Endometrium (tissue), 2 donors: ENCODE measurements around the gene BAX.
"Not testable (repeated sequence)": the region's sequence is repeated elsewhere in the genome, so short reads cannot be mapped to it uniquely, and the experiment has no call there.

Experiments
- FAIRE-seq: peaks from 2 replicates; lab custom pipeline; 2012; peaks lifted over from hg19 to GRCh38; lab: Jason Lieb, UNC
- donor health status: control.
- donor health status: control.

BAX gene

DNA sequence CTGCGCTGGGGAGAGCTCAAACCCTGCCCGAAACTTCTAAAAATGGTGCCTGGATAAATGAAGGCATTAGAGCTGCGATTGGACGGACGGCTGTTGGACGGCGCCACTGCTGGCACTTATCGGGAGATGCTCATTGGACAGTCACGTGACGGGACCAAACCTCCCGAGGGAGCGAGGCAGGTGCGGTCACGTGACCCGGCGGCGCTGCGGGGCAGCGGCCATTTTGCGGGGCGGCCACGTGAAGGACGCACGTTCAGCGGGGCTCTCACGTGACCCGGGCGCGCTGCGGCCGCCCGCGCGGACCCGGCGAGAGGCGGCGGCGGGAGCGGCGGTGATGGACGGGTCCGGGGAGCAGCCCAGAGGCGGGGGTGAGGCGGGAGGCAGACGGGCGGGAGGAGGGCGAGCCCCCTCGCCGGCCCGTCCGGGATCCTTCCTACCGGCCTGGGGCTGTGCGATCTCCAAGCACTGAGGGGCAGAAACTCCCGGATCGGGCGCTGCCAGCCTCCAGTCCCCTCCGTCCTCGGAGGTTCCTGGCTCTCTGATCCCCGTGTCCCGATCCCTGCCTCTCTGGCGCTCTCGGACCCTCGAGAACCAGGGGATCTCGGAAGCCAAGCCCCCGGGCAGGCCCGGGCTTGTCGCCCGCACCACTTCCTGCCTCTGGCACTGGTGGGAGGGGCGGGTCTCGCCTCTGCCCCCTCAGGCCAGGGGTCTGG lies at the start of gene BAX:
BAX (plus strand) TSS at position 281 of the 713 bp plus-strand sequence; CDS start at position 335, 54 bp downstream.
- FAIRE-seq = no peak

DNA sequence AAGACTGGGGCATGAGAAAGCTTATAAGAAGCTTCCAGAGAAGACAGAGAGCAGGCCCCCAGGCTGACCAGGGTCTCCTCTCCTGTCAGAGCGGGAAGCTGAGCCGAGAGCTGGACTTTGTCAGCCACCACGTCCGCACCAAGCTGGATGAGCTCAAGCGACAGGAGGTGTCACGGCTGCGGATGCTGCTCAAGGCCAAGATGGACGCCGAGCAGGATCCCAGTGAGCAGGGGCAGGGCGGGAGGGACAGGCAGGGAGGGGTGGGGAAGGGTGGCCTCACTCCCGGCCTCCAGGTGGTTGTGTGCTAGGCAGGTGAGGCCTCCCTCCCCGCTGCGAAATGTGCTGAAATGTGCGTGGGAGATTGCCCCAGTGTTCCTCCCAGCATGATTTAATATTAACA lies 49.0 kb upstream of the BAX start:
- FAIRE-seq = no peak

DNA sequence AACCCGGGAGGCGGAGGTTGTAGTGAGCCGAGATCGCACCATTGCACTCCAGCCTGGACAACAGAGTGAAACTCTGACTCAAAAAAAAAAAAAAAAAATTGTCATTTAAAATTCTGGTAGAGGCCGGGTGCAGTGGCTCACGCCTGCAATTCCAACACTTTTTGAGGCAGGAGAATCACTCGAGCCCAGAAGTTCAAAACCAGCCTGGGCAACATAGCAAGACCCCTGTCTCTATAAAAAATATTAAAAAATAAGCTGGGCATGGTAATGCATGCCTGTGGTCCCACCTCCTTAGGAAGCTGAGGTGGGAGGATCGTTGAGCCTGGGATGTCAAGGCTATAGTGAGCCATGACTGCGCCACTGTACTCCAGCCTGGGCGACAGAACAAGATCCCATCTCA lies 48.4 kb upstream of the BAX start:
- FAIRE-seq = no peak

DNA sequence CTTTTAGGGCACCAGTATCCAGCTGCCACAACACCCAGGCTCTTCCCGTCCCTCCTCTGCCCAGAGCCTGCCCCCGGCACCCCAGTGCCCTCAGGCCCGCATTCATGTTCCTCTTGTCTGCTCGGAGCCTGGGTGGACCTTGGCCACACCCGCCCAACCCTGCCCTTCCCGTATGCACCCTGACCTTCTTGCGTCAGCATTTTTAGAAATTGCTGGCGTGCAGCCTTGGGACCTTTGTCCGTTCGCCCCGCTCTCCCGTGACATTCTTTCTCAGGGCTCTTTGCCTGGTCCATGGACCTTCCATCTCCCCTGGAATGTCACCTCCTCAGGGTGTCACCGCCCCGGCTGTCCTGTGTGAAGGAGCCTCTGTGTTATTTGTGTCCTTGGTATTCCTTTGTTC lies 47.0 kb upstream of the BAX start:
- FAIRE-seq = no peak

DNA sequence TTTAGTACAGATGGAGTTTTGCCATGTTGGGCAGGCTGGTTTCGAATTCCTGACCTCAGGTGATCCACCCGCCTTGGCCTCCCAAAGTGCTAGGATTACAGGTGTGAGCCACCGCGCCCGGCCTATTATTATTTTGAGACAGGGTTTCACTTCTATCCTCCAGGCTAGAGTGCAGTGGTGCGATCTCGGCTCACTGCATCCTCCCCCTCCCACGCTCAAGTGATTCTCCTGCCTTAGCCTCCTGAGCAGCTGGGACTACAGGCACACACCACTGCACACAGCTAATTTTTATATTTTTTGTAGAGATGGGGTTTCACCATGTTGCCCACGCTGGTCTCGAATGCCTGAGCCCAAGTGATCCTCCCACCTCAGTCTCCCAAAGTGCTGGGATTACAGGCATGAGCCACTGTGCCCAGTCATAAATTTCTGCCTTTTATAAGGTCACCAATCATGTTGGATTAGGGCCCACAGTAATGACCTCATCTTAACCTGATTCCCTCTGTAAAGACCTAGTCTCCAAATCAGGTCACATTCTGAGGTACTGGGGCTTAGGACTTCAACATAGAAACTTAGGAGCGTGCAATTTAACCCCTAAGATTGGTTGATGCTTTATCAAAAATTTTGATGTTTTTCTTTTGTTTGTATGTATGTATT lies 45.1 kb upstream of the BAX start:
- FAIRE-seq = not testable (repeated sequence)

DNA sequence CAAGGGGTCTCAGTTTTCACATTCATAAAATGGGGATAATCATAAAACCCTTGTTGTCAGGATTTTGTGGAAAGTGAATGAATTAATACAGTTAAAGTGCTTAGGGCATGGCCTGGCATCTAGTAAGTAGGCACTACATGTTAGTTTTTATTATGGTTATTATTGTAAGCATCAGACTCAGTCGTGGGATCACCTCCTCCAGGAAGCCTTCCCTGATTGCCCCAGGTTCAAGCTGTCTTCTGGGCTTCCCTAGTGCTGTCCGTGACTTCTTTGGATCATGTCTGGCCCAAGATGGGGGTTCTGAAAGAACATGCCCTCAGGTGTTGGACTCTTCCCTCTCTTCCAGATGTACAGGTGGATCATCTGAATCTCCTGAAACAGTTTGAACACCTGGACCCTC lies 43.9 kb upstream of the BAX start:
- no peak for FAIRE-seq

DNA sequence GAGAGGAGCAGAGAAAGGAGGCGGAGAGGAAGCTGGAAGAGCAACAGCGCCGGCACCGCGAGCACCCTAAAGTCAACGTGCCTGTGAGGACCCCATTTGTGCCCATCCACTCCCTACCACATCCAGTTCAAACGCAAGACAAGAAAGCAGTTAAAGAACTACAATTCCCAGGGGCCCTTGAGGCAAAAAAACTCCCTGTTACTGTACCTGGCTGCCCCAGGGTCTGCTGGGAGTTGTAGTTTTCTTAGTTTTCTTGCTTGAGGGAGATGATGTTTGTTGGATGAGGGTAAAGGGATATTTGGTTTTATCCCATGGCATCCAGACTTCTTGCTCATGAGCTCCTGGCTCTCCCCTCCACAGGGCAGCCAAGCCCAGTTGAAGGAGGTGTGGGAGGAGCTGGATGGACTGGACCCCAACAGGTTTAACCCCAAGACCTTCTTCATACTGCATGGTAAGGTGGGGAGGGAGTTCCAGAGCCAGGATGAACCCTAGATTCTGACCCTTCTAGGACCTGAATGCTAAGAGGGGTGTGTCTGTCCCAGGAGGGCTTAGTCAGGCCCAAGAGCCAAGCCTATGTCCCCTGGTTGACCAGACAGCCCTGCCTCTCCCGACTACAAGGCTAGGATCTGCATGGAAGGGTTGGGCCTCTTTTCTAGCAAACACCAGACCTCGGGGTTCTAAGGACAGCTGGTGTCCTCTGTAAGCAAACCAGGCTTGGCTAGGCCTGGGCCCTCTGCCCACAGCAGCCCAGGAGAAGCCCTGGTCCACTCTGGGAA lies 41.4 kb upstream of the BAX start:
- no peak for FAIRE-seq

DNA sequence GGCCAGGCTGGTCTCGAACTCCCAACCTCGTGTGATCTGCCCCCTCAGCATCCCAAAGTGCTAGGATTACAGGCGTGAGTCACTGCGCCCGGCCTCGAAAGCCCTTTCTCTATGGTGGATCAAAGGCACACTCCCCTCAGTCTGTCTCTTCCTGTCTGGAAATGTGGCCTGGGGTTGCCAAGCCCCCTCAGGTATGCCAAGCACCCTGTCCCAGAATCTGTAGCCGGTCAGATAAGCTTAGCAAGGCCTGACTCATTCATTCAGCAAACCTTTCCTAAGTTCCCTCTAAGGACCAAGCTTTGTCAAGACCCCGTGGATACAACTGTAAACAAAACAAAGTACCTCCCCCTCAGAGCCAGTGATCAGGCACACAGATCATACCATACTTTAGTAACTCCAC lies 40.5 kb upstream of the BAX start:
- FAIRE-seq = no peak

DNA sequence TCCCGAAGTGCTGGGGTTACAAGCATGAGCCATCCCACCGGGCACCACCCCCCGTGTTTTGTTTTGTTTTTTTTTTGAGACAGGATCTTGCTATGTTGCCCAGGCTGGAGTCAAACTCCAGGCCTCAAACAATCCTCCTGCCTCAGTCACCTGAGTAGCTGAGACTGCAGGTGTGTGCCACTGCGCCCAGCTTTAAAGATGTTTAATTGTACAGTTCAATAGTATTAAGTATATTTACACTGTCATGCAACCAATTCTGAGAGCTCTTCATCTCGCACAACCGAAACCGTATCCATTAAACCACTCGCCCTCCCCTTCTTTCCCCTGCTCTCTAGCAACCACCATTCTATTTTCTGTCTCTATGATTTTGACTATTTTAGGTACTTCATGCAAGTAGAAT lies 38.9 kb upstream of the BAX start:
- FAIRE-seq = no peak

DNA sequence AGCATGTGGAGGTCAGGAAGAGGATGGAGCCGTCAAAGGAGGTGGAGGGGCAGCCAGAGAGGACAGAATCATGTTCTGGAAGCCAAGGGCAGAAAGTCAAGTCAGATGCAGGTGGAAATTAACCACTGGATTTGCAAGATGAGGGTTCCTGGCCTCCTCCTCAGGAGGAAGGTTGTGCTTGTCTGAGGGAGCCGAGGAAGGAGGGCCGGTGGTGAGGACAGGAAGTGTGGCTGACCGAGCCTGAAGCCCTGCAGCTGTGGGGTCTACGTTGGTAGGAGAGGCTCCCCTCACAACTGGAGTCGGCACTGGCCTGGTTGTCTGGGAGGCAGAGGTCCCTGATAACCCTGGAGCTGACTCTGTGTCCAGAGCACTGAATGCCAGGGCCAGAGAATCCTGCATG lies 36.6 kb upstream of the BAX start:
- FAIRE-seq = no peak

DNA sequence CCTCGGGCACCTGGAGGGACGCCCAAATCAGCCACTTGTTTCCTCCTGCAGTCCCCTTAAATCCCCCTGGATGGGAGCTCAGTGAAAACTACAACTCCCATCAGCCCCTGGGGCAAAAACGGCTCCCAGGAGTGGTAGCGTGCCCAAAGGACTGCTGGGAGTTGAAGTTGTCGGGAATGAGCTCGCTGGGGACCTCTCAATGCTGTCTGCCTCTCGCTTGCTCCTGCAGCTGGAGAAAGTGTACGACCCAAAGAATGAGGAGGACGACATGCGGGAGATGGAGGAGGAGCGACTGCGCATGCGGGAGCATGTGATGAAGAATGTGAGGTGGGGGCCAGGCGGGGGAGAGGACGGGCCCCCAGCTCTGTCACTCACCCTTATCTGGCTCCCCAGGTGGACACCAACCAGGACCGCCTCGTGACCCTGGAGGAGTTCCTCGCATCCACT lies 35.9 kb upstream of the BAX start:
- no peak for FAIRE-seq

DNA sequence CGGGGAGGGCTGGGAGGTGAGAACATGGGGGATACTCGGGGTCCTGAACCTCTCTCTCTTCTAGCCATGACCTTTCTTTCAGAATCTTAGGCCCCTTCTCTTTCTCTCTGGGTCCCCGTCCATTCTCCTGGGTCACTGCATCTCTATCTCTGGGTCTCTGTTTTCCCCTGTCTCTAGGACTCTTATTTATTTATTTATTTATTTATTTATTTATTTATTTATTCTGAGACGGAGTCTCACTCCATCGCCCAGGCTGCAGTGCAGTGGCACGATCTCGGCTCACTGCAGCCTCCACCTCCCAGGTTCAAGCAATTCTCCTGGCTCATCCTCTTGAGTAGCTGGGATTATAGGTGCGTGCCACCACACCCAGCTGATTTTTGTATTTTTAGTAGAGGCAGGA lies 35.4 kb upstream of the BAX start:
- FAIRE-seq = not testable (repeated sequence)

DNA sequence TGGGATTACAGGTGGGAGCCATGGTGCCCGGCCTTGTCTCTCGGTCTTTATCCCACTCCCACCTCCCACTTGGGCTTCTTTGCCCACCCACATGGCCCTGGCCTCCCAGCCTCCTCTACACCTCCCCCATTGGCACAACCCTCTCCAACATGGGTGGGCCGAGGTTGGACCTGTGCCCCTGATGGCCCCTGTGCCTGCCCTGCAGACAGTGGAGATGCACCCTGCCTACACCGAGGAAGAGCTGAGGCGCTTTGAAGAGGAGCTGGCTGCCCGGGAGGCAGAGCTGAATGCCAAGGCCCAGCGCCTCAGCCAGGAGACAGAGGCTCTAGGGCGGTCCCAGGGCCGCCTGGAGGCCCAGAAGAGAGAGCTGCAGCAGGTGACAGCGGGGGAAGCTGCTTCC lies 33.7 kb upstream of the BAX start:
- no peak for FAIRE-seq

DNA sequence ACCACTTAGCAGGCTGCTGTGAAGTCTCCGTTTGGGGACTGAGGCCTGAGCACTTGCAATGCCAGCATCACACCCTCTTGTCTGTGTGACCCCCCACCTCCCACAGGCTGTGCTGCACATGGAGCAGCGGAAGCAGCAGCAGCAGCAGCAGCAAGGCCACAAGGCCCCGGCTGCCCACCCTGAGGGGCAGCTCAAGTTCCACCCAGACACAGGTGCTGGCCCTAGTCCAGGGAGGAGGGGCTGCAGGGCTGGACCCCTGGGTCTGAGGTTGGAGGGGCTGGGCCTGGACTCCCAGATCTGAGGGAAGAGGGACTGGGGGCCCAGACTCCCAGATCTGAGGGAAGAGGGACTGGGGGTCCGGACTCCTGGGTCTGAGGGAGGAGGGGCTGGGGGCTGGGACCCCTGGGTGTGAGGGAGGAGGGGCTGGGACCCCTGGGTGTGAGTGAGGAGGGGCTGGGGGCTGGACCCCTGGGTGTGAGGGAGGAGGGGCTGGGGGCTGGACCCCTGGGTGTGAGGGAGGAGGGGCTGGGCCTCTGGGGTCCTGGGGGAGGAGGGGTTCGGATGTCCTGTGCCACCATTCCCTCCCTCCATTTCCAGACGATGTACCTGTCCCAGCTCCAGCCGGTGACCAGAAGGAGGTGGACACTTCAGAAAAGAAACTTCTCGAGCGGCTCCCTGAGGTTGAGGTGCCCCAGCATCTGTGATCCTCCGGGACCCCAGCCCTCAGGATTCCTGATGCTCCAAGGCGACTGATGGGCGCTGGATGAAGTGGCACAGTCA lies 32.8 kb upstream of the BAX start:
- FAIRE-seq = no peak

DNA sequence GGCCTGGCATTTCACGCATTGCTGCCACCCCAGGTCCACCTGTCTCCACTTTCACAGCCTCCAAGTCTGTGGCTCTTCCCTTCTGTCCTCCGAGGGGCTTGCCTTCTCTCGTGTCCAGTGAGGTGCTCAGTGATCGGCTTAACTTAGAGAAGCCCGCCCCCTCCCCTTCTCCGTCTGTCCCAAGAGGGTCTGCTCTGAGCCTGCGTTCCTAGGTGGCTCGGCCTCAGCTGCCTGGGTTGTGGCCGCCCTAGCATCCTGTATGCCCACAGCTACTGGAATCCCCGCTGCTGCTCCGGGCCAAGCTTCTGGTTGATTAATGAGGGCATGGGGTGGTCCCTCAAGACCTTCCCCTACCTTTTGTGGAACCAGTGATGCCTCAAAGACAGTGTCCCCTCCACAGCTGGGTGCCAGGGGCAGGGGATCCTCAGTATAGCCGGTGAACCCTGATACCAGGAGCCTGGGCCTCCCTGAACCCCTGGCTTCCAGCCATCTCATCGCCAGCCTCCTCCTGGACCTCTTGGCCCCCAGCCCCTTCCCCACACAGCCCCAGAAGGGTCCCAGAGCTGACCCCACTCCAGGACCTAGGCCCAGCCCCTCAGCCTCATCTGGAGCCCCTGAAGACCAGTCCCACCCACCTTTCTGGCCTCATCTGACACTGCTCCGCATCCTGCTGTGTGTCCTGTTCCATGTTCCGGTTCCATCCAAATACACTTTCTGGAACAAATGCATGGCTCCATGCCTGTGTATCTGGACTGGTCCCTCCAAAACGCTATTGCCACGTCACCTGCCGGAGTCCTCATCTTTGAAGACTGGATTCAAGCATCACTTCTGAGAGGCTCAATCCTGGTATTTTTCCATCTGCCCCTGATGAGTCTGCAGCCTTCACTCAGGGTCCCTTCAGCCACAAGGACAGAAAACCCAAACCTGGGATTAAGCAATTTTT lies 31.9 kb upstream of the BAX start:
- no peak for FAIRE-seq

DNA sequence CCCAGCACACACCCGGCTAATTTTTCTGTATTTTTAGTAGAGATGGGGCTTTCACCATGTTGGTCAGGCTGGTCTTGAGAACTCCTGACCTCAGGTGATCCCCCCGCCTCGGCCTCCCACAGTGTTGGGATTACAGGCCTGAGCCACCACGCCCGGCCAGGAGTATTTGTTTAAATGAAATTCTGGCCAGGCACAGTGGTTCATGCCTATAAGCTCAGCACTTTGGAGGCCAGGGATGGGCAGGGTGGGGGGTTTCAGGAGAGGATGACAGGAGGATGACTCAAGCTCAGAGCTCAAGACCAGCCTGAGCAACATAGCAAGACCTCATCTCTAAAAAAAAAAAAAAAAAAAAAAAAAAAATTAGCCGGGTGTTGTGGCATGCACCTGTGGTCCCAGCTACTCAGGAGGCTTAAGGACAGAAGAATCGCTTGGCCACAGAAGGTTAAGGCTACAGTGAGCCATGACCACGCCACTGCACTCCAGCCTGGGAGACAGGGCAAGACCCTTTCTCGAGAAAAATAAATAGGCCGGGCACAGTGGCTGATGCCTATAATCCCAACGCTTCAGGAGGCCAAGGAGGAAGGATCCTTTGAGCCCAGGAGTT lies 29.3 kb upstream of the BAX start:
- no peak for FAIRE-seq

DNA sequence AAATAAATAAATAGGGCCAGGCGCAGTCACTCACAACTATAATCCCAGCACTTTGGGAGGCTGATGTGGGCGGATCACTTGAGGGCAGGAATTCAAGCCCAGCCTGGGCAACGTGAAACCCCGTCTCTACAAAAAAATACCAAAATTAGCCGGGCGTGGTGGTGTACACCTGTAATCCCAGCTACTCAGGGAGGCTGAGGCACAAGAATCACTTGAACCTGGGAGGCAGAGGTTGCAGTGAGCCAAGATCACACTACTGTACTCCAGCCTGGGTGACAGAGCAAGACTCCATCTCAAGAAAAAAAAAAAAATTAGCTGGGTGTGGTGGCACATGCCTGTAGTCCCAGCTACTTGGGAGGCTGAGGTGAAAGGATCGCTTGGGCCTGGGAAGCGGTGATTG lies 28.8 kb upstream of the BAX start:
- not testable (repeated sequence) for FAIRE-seq

DNA sequence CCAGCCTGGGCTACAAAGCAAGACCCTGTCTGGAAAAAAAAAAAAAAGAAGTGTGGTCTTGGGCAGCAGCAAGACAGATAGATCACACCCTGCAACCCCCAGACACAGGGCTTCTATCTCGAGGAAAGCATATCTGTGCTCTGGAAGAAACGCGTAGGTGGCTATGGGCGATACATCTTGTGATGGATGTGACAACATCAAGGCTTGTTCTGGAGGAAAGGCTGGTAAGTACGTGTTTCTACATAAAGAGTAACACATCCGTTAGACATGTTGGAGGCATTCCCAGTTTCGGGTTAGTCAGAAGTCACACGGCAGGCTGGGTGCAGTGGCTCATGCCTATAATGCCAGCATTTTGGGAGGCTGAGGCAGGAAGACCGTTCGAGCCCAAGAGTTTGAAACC lies 27.8 kb upstream of the BAX start:
- FAIRE-seq = no peak

DNA sequence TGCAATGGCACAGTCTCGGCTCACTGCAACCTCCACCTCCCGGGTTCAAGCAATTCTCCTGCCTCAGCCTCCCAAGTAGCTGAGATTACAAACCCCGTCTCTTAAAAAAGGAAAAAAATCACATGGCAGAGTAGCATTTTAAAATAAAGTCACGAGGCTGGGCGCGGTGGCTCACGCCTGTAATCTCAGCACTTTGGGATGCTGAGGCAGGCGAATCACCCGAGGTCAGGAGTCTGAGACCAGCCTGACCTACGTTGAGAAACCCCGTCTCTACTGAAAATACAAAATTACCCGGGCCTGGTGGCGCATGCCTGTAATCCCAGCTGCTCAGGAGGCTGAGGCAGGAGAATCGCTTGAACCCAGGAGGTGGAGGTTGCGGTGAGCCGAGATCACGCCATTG lies 27.0 kb upstream of the BAX start:
- FAIRE-seq = not testable (repeated sequence)

DNA sequence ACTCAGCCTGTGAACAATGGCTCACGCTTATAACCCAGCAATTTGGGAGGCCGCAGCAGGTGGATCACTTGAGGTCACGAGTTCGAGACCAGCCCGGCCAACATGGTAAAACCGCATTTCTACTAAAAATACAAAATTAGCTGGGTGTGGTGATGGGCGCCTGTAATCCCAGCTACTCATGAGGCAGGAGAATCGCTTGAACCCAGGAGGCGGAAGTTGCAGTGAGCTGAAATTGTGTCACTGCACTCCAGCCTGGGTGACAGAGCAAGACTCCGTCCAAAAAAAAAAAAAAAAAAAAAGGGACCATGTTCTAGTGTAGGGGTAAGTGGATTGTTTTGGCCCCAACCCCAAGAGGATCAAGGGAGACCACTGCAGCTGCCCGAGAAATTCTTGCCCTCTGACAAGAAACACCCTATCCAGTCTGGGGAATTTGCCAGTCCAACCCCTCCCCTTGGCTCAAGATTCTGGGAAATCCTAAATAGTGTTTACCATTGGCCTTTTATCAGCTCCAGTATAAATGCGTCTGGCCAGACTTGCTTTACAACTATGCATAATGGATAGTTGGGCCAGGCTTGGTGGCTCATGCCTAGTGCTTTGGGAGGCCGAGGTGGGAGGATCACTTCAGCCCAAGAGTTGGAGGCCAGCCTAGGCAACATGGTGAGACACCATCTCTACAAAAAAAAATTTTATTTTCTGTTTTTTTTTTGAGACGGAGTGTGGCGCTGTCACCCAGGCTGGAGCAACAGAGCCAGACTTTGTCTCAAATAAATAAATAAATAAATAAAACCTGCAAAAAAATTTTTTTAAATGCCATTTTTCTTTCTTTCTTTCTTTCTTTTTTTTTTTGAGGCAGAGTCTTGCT lies 26.3 kb upstream of the BAX start:
- no peak for FAIRE-seq
